ENCODE measurements around the gene PDPN.

DNA sequence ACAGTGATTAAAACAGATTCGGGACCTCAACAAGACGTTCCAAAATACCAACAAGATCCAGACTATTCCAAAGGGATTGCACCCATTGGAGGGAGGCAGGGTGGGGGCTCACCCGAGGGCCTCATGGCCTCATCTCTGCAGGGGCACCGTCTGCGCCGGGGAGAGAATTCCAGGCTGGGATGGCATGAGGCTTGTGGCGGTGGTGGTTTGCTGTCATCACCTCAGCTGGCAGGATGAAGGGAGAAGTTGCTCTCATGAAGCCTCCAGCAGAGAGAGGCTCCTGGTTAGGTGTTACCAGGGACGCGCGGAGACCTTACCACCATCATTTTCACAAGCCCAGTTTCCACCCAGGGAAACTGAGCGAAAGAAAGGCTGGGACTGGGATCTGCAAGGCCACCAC, 6.7 kb upstream of the PDPN start:
- TF ChIP-seq EZH2 (IDR thresholded peaks at IDR 0.05; ENCODE audit: low read depth, low read length, severe bottlenecking) (no peak), EP300 (IDR thresholded peaks at IDR 0.05; ENCODE audit: borderline replicate concordance in 1 of 2, low read depth in 2 of 2, low read length in 2 of 2) (no peak), BRCA1 (IDR thresholded peaks at IDR 0.05; ENCODE audit: low read depth, low read length) (no peak)
- TF ChIP-seq, protein P1, sequence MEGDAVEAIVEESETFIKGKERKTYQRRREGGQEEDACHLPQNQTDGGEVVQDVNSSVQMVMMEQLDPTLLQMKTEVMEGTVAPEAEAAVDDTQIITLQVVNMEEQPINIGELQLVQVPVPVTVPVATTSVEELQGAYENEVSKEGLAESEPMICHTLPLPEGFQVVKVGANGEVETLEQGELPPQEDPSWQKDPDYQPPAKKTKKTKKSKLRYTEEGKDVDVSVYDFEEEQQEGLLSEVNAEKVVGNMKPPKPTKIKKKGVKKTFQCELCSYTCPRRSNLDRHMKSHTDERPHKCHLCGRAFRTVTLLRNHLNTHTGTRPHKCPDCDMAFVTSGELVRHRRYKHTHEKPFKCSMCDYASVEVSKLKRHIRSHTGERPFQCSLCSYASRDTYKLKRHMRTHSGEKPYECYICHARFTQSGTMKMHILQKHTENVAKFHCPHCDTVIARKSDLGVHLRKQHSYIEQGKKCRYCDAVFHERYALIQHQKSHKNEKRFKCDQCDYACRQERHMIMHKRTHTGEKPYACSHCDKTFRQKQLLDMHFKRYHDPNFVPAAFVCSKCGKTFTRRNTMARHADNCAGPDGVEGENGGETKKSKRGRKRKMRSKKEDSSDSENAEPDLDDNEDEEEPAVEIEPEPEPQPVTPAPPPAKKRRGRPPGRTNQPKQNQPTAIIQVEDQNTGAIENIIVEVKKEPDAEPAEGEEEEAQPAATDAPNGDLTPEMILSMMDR (IDR thresholded peaks at IDR 0.05; ENCODE audit: control extremely low read depth in 1 of 3, insufficient read depth in 1 of 3, low read depth in 1 of 3, low read length in 3 of 3): no peak
